B cell (primary cell): ENCODE results near the gene CELF4. TPM values are rescaled to one million over a fixed set of nuclear protein-coding genes. Genes with fewer than 3 reads are reported as not detected.

ENCODE experiments used
- ATAC-seq: fragments of 200-7000 bp; cut with Tn5 transposase; one replicate; pipeline ENCODE4 v1.10.0; 2021; ENCODE audit warnings: low read depth, mild to moderate bottlenecking, moderate number of reproducible peaks, moderate library complexity
- CTCF ChIA-PET: fragments of 350-600 bp; sonication (Branson Sonifier 250); formaldehyde crosslinking; loops from one replicate; lab custom pipeline; 2021; ENCODE audit warnings: antibody characterized with exemption, inconsistent platforms; lab: Charles Lee
- POLR2A ChIA-PET: fragments of 350-600 bp; sonication (Branson Sonifier 250); formaldehyde crosslinking; loops from one replicate; lab custom pipeline; 2021; ENCODE audit warnings: antibody characterized with exemption; lab: Charles Lee
- DNase-seq: peaks from one replicate; pipeline ENCODE4 v3.0.0; 2013
- H2AFZ ChIP-seq: 2 replicates; pipeline ENCODE4 v1.6.1; 2012; ENCODE audit warnings: mild to moderate bottlenecking, low read depth, low read length; ENCODE audit not compliant: insufficient read depth, poor library complexity, severe bottlenecking
- H3K27ac ChIP-seq, 2 donors: 1 replicate in 1 of 2; 2 replicates in 1 of 2; pipeline ENCODE4 v1.5.1; 2012 to 2013; ENCODE audit warnings: low read length in 2 of 2, mild to moderate bottlenecking in 2 of 2, moderate library complexity in 1 of 2
- H3K27me3 ChIP-seq, 4 experiments: fragments of 200-600 bp in 1 of 4; sonication (generic) in 1 of 4; replicated peaks in 1 of 4; 1 replicate in 2 of 4; 2 replicates in 2 of 4; pipeline versions ENCODE4 v1.6.1 to v1.7.0; 2013 to 2016; ENCODE audit warnings: low read length in 3 of 4, mild to moderate bottlenecking in 2 of 4, mixed read lengths in 1 of 4, moderate library complexity in 1 of 4; ENCODE audit not compliant: insufficient read depth in 4 of 4, control insufficient read depth in 3 of 4; ENCODE audit errors: control extremely low read depth in 1 of 4
- H3K36me3 ChIP-seq, 2 experiments: replicated peaks in 1 of 2; 1 replicate in 1 of 2; 2 replicates in 1 of 2; pipeline versions ENCODE4 v1.6.1 to v1.7.1; 2013; ENCODE audit warnings: low read length in 1 of 2; ENCODE audit not compliant: insufficient read depth in 2 of 2, control insufficient read depth in 1 of 2; ENCODE audit errors: control extremely low read depth in 1 of 2, extremely low read depth in 1 of 2
- H3K4me1 ChIP-seq, 2 donors: fragments of 200-600 bp in 1 of 2; sonication (generic) in 1 of 2; 1 replicate in 1 of 2; 2 replicates in 1 of 2; pipeline versions ENCODE4 v1.5.1 to v1.6.1; 2013 to 2017; ENCODE audit warnings: low read length in 2 of 2; ENCODE audit not compliant: control insufficient read depth in 2 of 2, insufficient read depth in 2 of 2
- H3K4me2 ChIP-seq: replicated peaks from 2 replicates; pipeline ENCODE3; 2012; ENCODE audit warnings: mild to moderate bottlenecking, low read depth, low read length; ENCODE audit not compliant: poor library complexity, severe bottlenecking
- H3K4me3 ChIP-seq, 5 experiments: fragments of 200-600 bp in 1 of 5; sonication (generic) in 1 of 5; 1 replicate in 3 of 5; 2 replicates in 2 of 5; pipeline versions ENCODE4 v1.5.1 to v1.7.0; 2011 to 2016; ENCODE audit warnings: low read length in 4 of 5, mild to moderate bottlenecking in 4 of 5, low read depth in 2 of 5, control low read depth in 1 of 5, moderate library complexity in 1 of 5; ENCODE audit not compliant: insufficient read depth in 1 of 5; ENCODE audit errors: control extremely low read depth in 1 of 5, extremely low read depth in 1 of 5
- H3K79me2 ChIP-seq: fragments of 200-600 bp; sonication (generic); one replicate; pipeline ENCODE4 v1.6.0; 2016; ENCODE audit warnings: low read length; ENCODE audit not compliant: control insufficient read depth, insufficient read depth
- H3K9ac ChIP-seq: fragments of 200-600 bp; sonication (generic); 2 replicates; pipeline ENCODE4 v1.6.1; 2017; ENCODE audit warnings: mild to moderate bottlenecking, low read length, moderate library complexity
- H3K9me3 ChIP-seq, 3 donors: one replicate each; pipeline versions ENCODE4 v1.6.1 to v1.7.1; 2013; ENCODE audit warnings: low read length in 2 of 3; ENCODE audit not compliant: control insufficient read depth in 2 of 3, insufficient read depth in 1 of 3; ENCODE audit errors: control extremely low read depth in 1 of 3
- H4K20me1 ChIP-seq: 2 replicates; pipeline ENCODE4 v1.6.0; 2012; ENCODE audit warnings: mild to moderate bottlenecking, low read length; ENCODE audit not compliant: insufficient read depth, control insufficient read depth, poor library complexity, severe bottlenecking
- H3K27ac Mint-ChIP-seq: one replicate; pipeline ENCODE4 v1.8.0; 2021; ENCODE audit warnings: mixed read lengths
- H3K27me3 Mint-ChIP-seq: one replicate; pipeline ENCODE4 v1.8.0; 2021; ENCODE audit warnings: mixed read lengths
- H3K4me1 Mint-ChIP-seq: one replicate; pipeline ENCODE4 v1.8.0; 2021; ENCODE audit warnings: mixed read lengths
- H3K4me3 Mint-ChIP-seq: one replicate; pipeline ENCODE4 v1.8.0; 2021; ENCODE audit warnings: mixed read lengths
- H3K9me3 Mint-ChIP-seq: one replicate; pipeline ENCODE4 v1.8.0; 2022; ENCODE audit warnings: mixed read lengths; ENCODE audit not compliant: insufficient read depth
- EZH2 ChIP-seq: IDR thresholded peaks from 2 replicates; pipeline ENCODE4 v1.6.1; 2012; ENCODE audit warnings: borderline replicate concordance, low read depth, mild to moderate bottlenecking, moderate library complexity, low read length; ENCODE audit not compliant: insufficient read depth, poor library complexity, severe bottlenecking
- WGBS: methylation state at CpG from one replicate; pipeline ENCODE4 v1.1.5; 2013; ENCODE audit warnings: missing lambda C conversion rate; ENCODE audit not compliant: insufficient coverage; 5-methylcytosine and 5-hydroxymethylcytosine counted together
- intact Hi-C: fragments of 100-400 bp; cut with micrococcal nuclease; formaldehyde crosslinking; loops from one replicate; pipeline ENCODE4 v1.10.0; 2022
- polyA plus RNA-seq: library from polyadenylated mRNA; depleted of rRNA; stranded (reverse); fragments of >200 nt; gene quantifications from 2 replicates; pipeline ENCODE4 v1.2.3, GENCODE V29; 2012
- total RNA-seq, 2 donors: library from RNA; stranded (reverse); fragments of 120-200 nt in 1 of 2; gene quantifications; 1 replicate in 1 of 2; 2 replicates in 1 of 2; pipeline versions ENCODE4 v1.2.3 to v1.2.4, GENCODE V29; 2013 to 2022
- TF ChIP-seq, protein P1 (sequence below): fragments of 200-600 bp; IDR thresholded peaks from one replicate; pipeline ENCODE4 v1.8.0; 2022; ENCODE audit warnings: antibody characterized with exemption, mild to moderate bottlenecking

CELF4 gene
- total and polyA plus RNA-seq, 2 donors (not counting 1 experiment from before 2014, with no cell fraction given) = not detected

DNA sequence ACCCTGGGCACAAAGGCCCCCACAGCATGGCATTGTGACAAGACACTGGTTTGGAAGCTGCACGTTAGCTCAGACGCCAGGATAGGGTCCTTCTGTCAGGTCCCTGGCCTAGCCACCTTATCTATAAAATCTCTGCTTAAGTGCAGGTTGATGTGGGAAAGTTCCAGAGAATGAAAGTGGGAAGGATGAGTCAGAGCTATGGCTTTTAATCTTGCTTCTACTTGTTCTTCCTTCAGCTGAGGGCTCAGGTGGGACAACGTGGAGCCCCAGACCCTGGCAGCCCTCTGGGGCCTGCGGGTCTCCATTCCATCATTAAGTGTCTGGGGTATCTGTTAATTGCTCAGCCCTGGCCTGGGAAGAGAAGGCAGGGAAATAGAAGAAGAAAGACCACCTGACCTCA is 64.5 kb downstream of the CELF4 start:
- 88% methylated on average over 4 of the region's 4 CpGs for WGBS
- Histone ChIP-seq H3K79me2 (no peaks in the 10 kb centered on the region), H3K4me1 (no peaks in the 10 kb centered on the region), H3K4me3 (no peak overlapping the region), H2AFZ (no peak overlapping the region), H3K4me2 (no peak overlapping the region), H3K36me3 (no peaks in the 10 kb centered on the region), H4K20me1 (no peaks in the 10 kb centered on the region), H3K27me3 (no peaks in the 10 kb centered on the region), H3K9ac (no peak overlapping the region), H3K9me3 (peaks cover 0 to 12% (median 0%) of the 10 kb centered on the region in 3 donors), H3K27ac (no peak overlapping the region)
- ATAC-seq = no peak
- peaks cover 12% of the 10 kb centered on the region for H3K27me3 Mint-ChIP-seq
- H3K9me3 Mint-ChIP-seq = no peaks in the 10 kb centered on the region
- no peak for DNase-seq
- no peak overlapping the region for H3K27ac Mint-ChIP-seq
- intact Hi-C loops = no loop called here
- H3K4me3 Mint-ChIP-seq = no peak overlapping the region
- ChIA-PET CTCF (no interaction called here), POLR2A (no interaction called here)
- TF ChIP-seq, protein P1, sequence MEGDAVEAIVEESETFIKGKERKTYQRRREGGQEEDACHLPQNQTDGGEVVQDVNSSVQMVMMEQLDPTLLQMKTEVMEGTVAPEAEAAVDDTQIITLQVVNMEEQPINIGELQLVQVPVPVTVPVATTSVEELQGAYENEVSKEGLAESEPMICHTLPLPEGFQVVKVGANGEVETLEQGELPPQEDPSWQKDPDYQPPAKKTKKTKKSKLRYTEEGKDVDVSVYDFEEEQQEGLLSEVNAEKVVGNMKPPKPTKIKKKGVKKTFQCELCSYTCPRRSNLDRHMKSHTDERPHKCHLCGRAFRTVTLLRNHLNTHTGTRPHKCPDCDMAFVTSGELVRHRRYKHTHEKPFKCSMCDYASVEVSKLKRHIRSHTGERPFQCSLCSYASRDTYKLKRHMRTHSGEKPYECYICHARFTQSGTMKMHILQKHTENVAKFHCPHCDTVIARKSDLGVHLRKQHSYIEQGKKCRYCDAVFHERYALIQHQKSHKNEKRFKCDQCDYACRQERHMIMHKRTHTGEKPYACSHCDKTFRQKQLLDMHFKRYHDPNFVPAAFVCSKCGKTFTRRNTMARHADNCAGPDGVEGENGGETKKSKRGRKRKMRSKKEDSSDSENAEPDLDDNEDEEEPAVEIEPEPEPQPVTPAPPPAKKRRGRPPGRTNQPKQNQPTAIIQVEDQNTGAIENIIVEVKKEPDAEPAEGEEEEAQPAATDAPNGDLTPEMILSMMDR = no peak
- no peak for TF ChIP-seq EZH2
- H3K4me1 Mint-ChIP-seq = no peaks in the 10 kb centered on the region

DNA sequence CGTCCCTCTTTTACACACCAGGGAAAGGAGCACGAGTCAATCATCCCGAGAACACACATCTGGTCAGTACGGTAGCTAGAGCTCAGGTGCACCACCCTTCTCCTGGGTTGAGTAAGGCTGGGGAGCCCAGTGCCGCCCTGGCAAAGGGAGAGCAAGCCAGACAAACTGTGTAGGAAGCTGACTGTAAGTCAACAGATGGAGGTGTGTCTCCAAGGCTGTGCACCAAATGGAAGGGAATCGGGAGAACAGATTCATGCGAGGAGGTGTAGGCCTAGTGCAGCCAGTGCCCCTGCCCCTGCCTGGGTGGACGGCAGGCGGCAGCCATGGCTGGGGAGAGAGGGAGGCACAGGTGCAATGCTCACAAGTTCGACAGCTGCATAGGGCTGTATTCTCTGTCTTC is 65.7 kb downstream of the CELF4 start:
- ChIA-PET POLR2A (no interaction called here), CTCF (no interaction called here)
- no peak for ATAC-seq
- Histone ChIP-seq H2AFZ (no peak overlapping the region), H3K79me2 (no peaks in the 10 kb centered on the region), H3K9me3 (peaks cover 0 to 19% (median 0%) of the 10 kb centered on the region in 3 donors), H3K4me1 (no peaks in the 10 kb centered on the region), H3K9ac (no peak overlapping the region), H3K27me3 (no peaks in the 10 kb centered on the region), H3K27ac (no peak overlapping the region), H3K4me2 (no peak overlapping the region), H4K20me1 (no peaks in the 10 kb centered on the region), H3K4me3 (no peak overlapping the region), H3K36me3 (no peaks in the 10 kb centered on the region)
- Mint-ChIP-seq H3K4me1 (no peaks in the 10 kb centered on the region), H3K4me3 (no peak overlapping the region), H3K27ac (no peak overlapping the region), H3K27me3 (peaks cover 12% of the 10 kb centered on the region), H3K9me3 (no peaks in the 10 kb centered on the region)
- no peak for DNase-seq
- 92% methylated on average over 10 of the region's 10 CpGs for WGBS
- TF ChIP-seq EZH2 = no peak
- TF ChIP-seq, protein P1 = no peak
- intact Hi-C loops = no loop called here
